ENCODE measurements around the gene RAB27B.

The RAB27B gene

GRCh38 chr18:54910161-54910919 is 82.1 kb downstream of the RAB27B start:
- no peak for DNase-seq (ENCODE audit: low read depth in 3 of 3)

GRCh38 chr18:54911551-54911950 is 83.3 kb downstream of the RAB27B start:
- no peak for DNase-seq (ENCODE audit: low read depth in 3 of 3)

DNA sequence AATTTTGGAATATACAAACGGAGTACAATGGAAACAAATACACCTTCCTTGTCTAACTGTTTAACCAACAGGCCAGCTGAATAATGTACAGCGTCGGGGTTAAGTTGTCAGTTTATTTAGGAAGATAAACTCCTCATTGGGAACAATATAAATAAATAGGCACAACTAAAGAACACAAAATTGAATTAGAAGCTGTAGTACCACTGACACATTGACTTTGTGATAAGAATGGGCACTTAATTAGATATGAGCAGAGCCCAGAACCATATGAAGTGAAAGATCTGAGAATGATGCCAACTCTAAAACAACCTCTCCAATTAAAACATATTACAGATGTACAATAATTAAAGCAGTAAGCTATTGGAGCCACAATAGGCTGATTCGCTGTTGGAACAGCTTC is 86.5 kb downstream of the RAB27B start:
- DNase-seq (ENCODE audit: low read depth in 3 of 3), result no peak

DNA sequence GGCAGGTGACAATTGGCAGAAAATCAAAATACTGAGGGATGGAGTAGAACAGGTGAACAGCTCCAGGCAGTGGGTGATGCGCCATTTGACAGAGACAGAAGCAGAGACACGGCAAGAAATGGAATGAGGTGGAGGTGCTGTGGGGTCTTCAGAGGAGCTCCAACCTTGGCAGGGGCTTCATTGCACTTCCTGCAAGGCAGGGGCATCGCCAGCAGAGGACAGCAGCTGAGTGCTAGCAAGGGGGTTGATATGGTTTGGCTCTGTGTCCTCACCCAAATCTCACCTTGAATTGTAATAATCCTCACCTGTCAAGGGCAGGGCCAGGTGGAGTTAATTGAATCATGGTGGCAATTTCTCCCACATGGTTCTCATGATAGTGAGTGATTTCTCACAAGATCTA is 88.2 kb downstream of the RAB27B start:
- DNase-seq (ENCODE audit: low read depth in 3 of 3), result no peak

DNA sequence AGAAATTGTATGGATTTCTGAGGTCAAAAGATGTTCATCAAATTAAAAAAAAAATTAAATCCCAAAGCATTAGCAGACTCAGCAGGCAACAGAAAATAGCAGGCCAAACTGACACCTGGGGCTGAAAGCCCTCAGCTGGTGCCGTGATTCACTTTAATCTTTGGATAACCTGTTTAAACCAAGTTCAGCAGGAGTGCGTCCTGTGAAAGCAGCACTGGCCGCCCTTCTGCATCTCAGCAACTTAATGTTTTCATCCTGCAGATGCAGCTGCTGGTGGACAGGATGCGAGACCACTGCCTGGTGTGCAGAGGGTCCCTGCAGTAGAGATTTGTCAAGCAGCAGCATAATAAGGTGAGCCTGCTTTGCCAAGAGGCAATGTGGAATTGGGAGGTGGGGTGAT is 89.8 kb downstream of the RAB27B start:
- DNase-seq (ENCODE audit: low read depth in 3 of 3), result no peak

GRCh38 chr18:54919412-54919811 is 91.1 kb downstream of the RAB27B start:
- no peak for DNase-seq (ENCODE audit: low read depth in 3 of 3)

- DNase-seq (ENCODE audit: low read depth in 3 of 3), result no peak
Measured at GRCh38 chr18:54923339-54923956, 95.2 kb downstream of the RAB27B start.

DNA sequence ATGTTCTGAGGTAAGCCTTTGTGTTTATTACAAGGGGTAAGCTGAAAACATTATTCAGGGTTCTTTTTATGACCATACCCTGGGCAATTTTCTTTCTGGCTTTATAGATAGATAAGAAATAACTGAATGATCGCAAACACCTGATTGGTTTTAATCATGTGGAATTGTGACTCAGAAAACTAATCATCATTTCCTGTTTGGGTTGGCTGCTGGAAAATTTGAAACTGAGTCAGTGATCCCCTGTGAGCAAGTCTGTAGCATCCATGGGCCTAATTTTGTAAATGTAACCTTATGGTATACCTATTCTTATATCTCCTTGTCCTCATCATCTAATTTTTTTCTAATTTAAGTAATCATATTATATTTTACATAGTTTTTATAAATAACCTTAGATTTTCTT is 96.7 kb downstream of the RAB27B start:
- DNase-seq (ENCODE audit: low read depth in 3 of 3), result no peak

GRCh38 chr18:54926593-54927325 is 98.5 kb downstream of the RAB27B start:
- DNase-seq (ENCODE audit: low read depth in 3 of 3), result no peak

GRCh38 chr18:54928236-54928635 is 100.0 kb downstream of the RAB27B start:
- DNase-seq (ENCODE audit: low read depth in 3 of 3), result no peak

- DNase-seq (ENCODE audit: low read depth in 3 of 3), result no peak
Measured at GRCh38 chr18:54931152-54931551, 102.9 kb downstream of the RAB27B start.

GRCh38 chr18:54932472-54932871 is 104.2 kb downstream of the RAB27B start:
- no peak for DNase-seq (ENCODE audit: low read depth in 3 of 3)

DNA sequence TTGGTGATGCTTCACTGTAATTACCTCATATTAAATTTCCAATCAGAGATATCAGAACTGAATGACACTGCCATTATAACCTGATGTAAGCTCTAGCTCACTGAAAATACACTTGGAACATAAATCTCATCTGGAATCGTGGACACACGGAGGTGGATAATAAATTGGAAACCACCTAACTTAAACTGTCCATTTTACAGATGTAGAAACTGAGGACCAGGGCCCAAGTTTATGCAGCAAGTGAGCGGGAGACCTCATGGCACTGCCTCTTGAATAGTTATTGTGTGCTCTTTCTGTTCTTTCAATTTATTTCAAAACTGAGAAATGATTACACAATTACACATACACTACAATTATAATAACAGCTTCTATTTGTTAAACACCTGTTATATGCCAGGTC is 110.2 kb downstream of the RAB27B start:
- DNase-seq (ENCODE audit: low read depth in 3 of 3), result no peak

DNA sequence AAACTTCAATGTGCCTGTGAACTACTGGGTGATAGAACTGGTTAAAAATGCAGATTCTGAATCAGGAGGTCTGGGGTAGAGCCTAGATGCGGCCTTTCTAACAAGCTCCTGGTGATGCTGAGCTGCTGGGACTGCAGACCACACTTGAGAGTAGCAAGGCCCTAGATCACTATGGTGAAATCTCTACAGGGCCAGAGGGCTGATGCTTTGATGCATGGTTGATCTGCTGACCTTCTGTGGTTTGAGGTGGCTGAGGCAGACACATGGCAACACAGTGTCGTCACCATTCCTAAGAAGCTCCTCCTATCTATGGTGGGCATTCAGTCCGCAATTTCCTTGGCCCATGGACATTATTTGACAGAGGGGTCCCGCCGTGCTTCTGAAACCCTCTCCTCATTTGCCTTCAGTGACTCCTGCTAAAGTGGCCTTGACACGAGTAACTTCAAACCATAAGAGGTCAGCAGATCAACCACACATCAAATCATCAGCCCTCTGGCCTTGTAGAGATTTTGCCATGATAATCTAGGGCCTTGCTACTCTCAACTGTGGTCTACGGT is 111.2 kb downstream of the RAB27B start:
- DNase-seq (ENCODE audit: low read depth in 3 of 3), result no peak

GRCh38 chr18:54942144-54942543 is 113.9 kb downstream of the RAB27B start:
- DNase-seq (ENCODE audit: low read depth in 3 of 3), result no peak

DNA sequence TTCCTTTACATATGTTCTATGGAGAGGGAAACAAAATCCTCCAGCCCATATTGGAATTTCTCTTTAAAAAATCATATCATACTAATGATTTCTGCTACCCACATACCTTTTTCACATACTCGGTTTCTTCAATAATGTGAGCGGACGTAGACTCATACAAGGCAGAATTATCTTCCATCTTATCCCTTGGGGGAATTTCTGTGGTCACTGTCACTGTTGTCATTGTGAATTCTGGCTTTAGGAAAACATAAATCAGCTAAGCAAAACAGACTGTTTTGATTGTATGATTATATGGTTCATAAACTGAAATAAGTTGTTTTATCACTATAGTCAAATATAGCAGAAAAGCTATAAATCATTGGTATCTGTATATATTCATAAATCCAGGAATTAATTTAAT is 114.3 kb downstream of the RAB27B start:
- no peak for DNase-seq (ENCODE audit: low read depth in 3 of 3)
